Measurements from ENCODE around the gene MRPL44.

- TF ChIP-seq CTCF (IDR thresholded peaks at IDR 0.05) (no peak), POLR2A (IDR thresholded peaks at IDR 0.05) (no peak)
Measured at GRCh38 chr2:223957092-223957851, at the start of gene MRPL44.

Data from lower leg skin (tissue), 3 donors.